CD4-positive, alpha-beta T cell treated with Interleukin-15 for 4 hours (primary cell): ENCODE results near the gene ZSCAN1.

Source experiments
- DNase-seq: peaks from one replicate; pipeline ENCODE4 v3.0.0-alpha.2; 2020; ENCODE audit warnings: low spot score

The ZSCAN1 gene

GRCh38 chr19:58040751-58041525 lies 7.1 kb downstream of the ZSCAN1 start:
- no peak for DNase-seq

GRCh38 chr19:58042495-58043340 lies 8.9 kb downstream of the ZSCAN1 start:
- DNase-seq = no peak

GRCh38 chr19:58044391-58044790 lies 10.6 kb downstream of the ZSCAN1 start:
- no peak for DNase-seq

- no peak for DNase-seq
Measured at GRCh38 chr19:58044886-58045285, 11.1 kb downstream of the ZSCAN1 start.

- DNase-seq = no peak
Measured at GRCh38 chr19:58045411-58046050, 11.7 kb downstream of the ZSCAN1 start.

DNA sequence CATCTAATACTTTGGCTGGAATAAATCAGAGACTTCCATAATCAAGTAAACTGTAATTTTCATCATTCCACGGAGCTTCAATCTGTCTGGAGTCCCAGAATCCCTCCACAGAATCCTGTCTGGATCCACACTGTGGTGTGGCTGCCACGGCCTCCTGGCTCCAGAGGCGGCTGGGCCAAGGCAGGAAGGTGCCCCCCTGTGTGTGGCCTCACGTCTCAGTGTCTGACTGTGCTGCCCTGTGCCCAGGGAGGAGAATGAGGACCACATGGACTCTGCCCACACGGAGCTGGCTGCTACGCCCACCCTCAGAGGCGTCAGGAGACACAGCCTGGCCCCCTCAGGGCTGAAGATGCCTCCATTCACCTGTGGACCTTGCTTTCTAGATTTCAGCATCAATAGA lies 13.0 kb downstream of the ZSCAN1 start:
- DNase-seq = no peak

- no peak for DNase-seq
Measured at GRCh38 chr19:58047672-58048071, 13.8 kb downstream of the ZSCAN1 start.

DNA sequence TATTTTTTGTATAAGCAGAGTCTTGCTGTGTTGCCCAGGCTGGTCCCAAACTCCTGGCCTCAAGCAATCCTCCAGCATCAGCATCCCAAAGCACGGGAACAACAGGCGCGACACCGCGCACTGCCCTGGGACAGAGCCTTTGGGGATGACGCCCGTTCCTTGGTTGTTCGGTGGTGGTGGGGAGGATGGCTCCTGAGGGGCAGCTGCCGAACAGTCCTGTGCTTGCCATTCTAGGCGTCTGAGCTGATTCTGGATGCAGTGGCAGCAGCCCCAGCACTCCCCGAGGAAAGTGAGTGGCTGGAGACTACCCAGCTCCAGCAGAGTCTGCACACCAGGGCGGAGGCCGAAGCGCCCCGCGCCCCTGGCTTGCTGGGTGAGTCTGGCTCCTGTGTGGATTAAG lies 18.4 kb downstream of the ZSCAN1 start:
- no peak for DNase-seq

GRCh38 chr19:58053480-58054156 lies 19.8 kb downstream of the ZSCAN1 start:
- DNase-seq = no peak

DNA sequence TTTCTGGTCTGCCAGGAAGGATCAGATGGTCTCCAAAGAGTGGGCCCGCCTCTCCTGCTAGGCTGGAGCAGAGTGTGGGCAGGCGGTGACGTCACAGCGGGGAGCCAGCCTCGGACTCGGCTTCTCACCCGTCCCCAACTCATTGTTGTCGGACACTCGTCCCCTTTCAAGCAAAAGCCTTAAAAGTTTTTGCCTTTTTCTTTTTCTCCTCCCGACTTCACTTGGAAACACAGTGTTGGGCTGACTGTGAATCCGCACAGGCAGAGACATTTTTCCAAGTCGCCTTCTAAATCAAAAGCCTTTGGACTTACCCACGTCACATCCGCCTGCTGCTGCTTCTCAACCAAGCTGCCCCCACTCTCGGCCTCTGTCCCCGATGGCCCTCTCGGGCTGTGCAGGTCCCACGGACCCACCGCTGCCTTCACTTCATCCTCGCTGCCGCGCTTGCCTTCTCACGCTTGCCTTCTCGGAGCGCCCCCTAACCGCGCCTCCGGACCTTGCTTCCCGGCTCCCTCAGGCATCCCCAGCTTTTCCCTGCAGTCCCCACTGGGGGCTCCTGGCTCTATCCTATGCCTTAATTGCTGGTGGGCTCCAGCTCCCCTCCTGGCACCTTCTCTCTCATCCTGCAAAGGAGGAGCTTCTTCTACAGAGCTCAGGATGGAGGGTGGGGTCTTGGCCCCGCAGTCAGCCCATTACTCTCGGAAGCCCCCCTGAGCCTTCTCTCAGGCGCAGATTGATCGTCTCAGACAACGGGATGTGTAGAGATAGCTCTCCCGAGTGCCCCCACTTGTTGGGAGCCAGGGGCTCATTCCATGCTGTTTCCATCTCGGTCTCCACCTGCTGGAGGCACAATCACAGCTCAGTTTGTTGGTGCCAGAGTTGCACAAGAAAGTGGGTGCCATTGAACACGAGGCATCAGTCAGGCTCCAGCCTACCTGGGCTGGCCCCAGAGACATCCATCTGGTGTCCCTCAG lies 21.4 kb downstream of the ZSCAN1 start:
- DNase-seq = no peak

- no peak for DNase-seq
Measured at GRCh38 chr19:58056261-58056660, 22.4 kb downstream of the ZSCAN1 start.

GRCh38 chr19:58056861-58057260 lies 23.0 kb downstream of the ZSCAN1 start:
- no peak for DNase-seq

- DNase-seq = no peak
Measured at GRCh38 chr19:58058467-58058866, 24.6 kb downstream of the ZSCAN1 start.

GRCh38 chr19:58059003-58059670 lies 25.3 kb downstream of the ZSCAN1 start, which contains the start of gene ZNF135:
TSS of gene ZNF135 (plus strand) at chr19:58059282. CDS start at chr19:58060003, 721 bp downstream.
- peak; percentile 12 for DNase-seq

DNA sequence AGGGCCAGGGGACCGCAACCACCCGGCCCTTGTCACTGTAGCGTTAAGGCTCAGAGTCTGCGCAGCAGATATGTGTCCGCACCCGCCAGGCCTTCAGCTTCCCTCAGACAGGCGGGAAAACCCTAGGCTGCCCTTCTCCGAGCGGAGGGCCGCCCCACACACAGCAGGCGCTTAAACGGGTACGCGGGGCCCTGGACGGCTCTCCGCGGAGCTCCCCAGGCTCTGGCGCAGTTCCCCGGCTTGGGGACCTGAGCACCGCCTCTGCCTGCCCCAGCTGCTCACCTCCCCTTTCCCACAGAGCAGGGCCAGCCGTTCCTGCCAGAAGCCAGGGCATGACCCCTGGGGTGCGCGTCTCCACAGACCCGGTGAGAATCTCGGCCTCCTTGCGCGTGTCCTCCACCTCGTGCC lies 25.9 kb downstream of the ZSCAN1 start:
- no peak for DNase-seq

- no peak for DNase-seq
Measured at GRCh38 chr19:58060231-58060630, 26.4 kb downstream of the ZSCAN1 start.

DNA sequence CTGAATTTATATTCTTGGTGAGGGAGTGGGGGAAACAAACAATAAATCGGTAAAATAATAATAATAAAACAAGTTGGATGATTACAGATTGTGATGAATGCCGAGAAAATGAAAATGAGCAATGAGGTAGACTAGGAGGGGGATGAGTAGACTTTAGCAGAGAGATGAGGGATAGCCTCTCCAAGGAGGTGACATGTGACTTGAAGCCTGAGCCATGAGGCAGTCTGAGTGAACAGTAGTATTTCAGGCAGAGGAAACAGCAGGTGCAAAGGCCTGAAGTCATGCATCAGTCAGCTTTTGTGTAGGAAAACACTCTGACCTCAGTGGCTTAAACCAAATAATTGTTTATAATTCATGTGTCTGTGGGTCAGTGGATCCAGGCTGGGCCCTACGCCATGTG lies 29.9 kb downstream of the ZSCAN1 start:
- DNase-seq = no peak

GRCh38 chr19:58067240-58067912 lies 33.6 kb downstream of the ZSCAN1 start:
- no peak for DNase-seq

DNA sequence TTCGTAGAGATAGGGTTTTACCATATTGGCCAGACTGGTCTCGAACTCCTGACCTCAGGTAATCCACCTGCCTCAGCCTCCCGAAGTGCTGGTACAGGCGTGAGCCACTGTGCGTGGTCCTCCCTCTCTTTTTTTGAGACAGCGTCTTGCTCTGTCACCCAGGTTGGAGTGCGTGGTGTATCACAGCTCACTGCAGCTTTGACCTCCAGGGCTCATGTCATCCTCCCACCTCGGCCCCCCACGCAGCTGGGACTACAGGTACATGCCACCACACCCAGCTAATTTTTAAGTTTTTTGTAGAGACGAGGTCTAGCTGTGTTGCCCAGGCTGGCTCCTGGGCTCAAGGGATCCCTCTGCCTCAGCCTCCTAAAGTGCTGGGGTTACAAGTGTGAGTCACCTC lies 46.0 kb downstream of the ZSCAN1 start:
- no peak for DNase-seq

GRCh38 chr19:58083021-58083420 lies 49.2 kb downstream of the ZSCAN1 start:
- no peak for DNase-seq
